SK-N-MC (cell line): Measurements from ENCODE around the gene ZNF664.

Experiments used
- DNase-seq: peaks from one replicate; pipeline ENCODE4 v3.0.0-alpha.2; 2011; ENCODE audit warnings: low read depth, low spot score
- H3K27ac ChIP-seq: fragments of 200-600 bp; sonication (generic); 2 replicates; pipeline ENCODE4 v1.5.1; 2016; ENCODE audit warnings: mixed run types
- H3K36me3 ChIP-seq: fragments of 200-600 bp; sonication (generic); 2 replicates; pipeline ENCODE4 v1.6.1; 2017; ENCODE audit warnings: antibody characterized with exemption, low read length, mixed read lengths; ENCODE audit not compliant: insufficient read depth
- H3K4me3 ChIP-seq: fragments of 200-600 bp; sonication (generic); 2 replicates; pipeline ENCODE4 v1.5.1; 2016
- H3K9ac ChIP-seq: fragments of 200-600 bp; sonication (generic); 2 replicates; pipeline ENCODE4 v1.8.0; 2017; ENCODE audit warnings: mixed run types, mixed read lengths; ENCODE audit not compliant: insufficient read length
- H3K9me3 ChIP-seq: fragments of 200-600 bp; sonication (generic); 2 replicates; pipeline ENCODE4 v1.6.1; 2017; ENCODE audit warnings: low read depth, mild to moderate bottlenecking, antibody characterized with exemption, low read length, moderate library complexity, mixed read lengths
- EZH2 ChIP-seq: fragments of 200-600 bp; sonication (generic); IDR thresholded peaks from one replicate; pipeline ENCODE4 v1.6.1; 2017; ENCODE audit warnings: antibody characterized with exemption
- FOXP2 ChIP-seq: optimal IDR thresholded peaks from 2 replicates; pipeline ENCODE3; 2011; ENCODE audit warnings: mild to moderate bottlenecking, moderate library complexity; ENCODE audit not compliant: insufficient read depth; ENCODE audit errors: extremely low read length, control extremely low read depth
- POLR2AphosphoS5 ChIP-seq: IDR thresholded peaks from 2 replicates; pipeline ENCODE4 v1.6.1; 2012; ENCODE audit warnings: mild to moderate bottlenecking, low read depth, low read length, borderline replicate concordance

The ZNF664 gene

GRCh38 chr12:123986374-123986965 is 13.5 kb downstream of the ZNF664 start:
- peaks cover 56% of the 10 kb centered on the region for H3K36me3 ChIP-seq
- no peak for DNase-seq
- no peak for TF ChIP-seq EZH2
- TF ChIP-seq POLR2AphosphoS5 = no peak
- TF ChIP-seq FOXP2 = no peak
- H3K27ac ChIP-seq = no peak overlapping the region
- H3K9ac ChIP-seq = no peak overlapping the region
- H3K9me3 ChIP-seq = no peaks in the 10 kb centered on the region
- H3K4me3 ChIP-seq = no peak overlapping the region

GRCh38 chr12:123987022-123987421 is 14.0 kb downstream of the ZNF664 start:
- Histone ChIP-seq H3K36me3 (peaks cover 55% of the 10 kb centered on the region), H3K4me3 (no peak overlapping the region), H3K27ac (no peak overlapping the region), H3K9ac (no peak overlapping the region), H3K9me3 (no peaks in the 10 kb centered on the region)
- no peak for TF ChIP-seq EZH2
- DNase-seq = no peak

GRCh38 chr12:123989168-123989567 is 16.2 kb downstream of the ZNF664 start:
- H3K4me3 ChIP-seq = no peak overlapping the region
- TF ChIP-seq EZH2 (no peak), POLR2AphosphoS5 (no peak), FOXP2 (no peak)
- no peaks in the 10 kb centered on the region for H3K9me3 ChIP-seq
- H3K27ac ChIP-seq = no peak overlapping the region
- H3K9ac ChIP-seq = no peak overlapping the region
- peaks cover 52% of the 10 kb centered on the region for H3K36me3 ChIP-seq
- no peak for DNase-seq

GRCh38 chr12:123989753-123990152 is 16.7 kb downstream of the ZNF664 start:
- no peak overlapping the region for H3K4me3 ChIP-seq
- H3K36me3 ChIP-seq = peaks cover 52% of the 10 kb centered on the region
- H3K9ac ChIP-seq = no peak overlapping the region
- TF ChIP-seq POLR2AphosphoS5 = no peak
- no peak for TF ChIP-seq FOXP2
- TF ChIP-seq EZH2 = no peak
- no peaks in the 10 kb centered on the region for H3K9me3 ChIP-seq
- no peak for DNase-seq
- H3K27ac ChIP-seq = no peak overlapping the region

- DNase-seq = no peak
- H3K9ac ChIP-seq = no peak overlapping the region
- TF ChIP-seq FOXP2 (no peak), EZH2 (no peak), POLR2AphosphoS5 (no peak)
These were observed 17.5 kb downstream of the ZNF664 start for GRCh38 chr12:123990511-123990910.

GRCh38 chr12:123991372-123991951 is 18.4 kb downstream of the ZNF664 start:
- no peak for DNase-seq
- Histone ChIP-seq H3K27ac (no peak overlapping the region), H3K9ac (no peak overlapping the region), H3K9me3 (no peaks in the 10 kb centered on the region), H3K4me3 (no peak overlapping the region), H3K36me3 (peaks cover 52% of the 10 kb centered on the region)
- TF ChIP-seq EZH2 (no peak), FOXP2 (no peak), POLR2AphosphoS5 (no peak)

More at GRCh38 chr12:123990511-123990910, 17.5 kb downstream of the ZNF664 start:
- peaks cover 52% of the 10 kb centered on the region for H3K36me3 ChIP-seq
- H3K4me3 ChIP-seq = no peak overlapping the region
- H3K27ac ChIP-seq = no peak overlapping the region
- no peaks in the 10 kb centered on the region for H3K9me3 ChIP-seq

- Histone ChIP-seq H3K27ac (no peak overlapping the region), H3K36me3 (peaks cover 48% of the 10 kb centered on the region), H3K9me3 (no peaks in the 10 kb centered on the region), H3K9ac (no peak overlapping the region), H3K4me3 (no peak overlapping the region)
- DNase-seq = no peak
- TF ChIP-seq FOXP2 = no peak
- TF ChIP-seq POLR2AphosphoS5 = no peak
- no peak for TF ChIP-seq EZH2
These were observed 19.3 kb downstream of the ZNF664 start for GRCh38 chr12:123992118-123992825.

- no peak for TF ChIP-seq FOXP2
- no peak for TF ChIP-seq POLR2AphosphoS5
- TF ChIP-seq EZH2 = no peak
- DNase-seq = no peak
- Histone ChIP-seq H3K36me3 (peaks cover 37% of the 10 kb centered on the region), H3K9me3 (no peaks in the 10 kb centered on the region), H3K4me3 (no peak overlapping the region), H3K9ac (no peak overlapping the region), H3K27ac (no peak overlapping the region)
These were observed 22.2 kb downstream of the ZNF664 start for GRCh38 chr12:123995023-123995748.
